ENCODE results near the gene SYT15.

Gene SYT15

DNA sequence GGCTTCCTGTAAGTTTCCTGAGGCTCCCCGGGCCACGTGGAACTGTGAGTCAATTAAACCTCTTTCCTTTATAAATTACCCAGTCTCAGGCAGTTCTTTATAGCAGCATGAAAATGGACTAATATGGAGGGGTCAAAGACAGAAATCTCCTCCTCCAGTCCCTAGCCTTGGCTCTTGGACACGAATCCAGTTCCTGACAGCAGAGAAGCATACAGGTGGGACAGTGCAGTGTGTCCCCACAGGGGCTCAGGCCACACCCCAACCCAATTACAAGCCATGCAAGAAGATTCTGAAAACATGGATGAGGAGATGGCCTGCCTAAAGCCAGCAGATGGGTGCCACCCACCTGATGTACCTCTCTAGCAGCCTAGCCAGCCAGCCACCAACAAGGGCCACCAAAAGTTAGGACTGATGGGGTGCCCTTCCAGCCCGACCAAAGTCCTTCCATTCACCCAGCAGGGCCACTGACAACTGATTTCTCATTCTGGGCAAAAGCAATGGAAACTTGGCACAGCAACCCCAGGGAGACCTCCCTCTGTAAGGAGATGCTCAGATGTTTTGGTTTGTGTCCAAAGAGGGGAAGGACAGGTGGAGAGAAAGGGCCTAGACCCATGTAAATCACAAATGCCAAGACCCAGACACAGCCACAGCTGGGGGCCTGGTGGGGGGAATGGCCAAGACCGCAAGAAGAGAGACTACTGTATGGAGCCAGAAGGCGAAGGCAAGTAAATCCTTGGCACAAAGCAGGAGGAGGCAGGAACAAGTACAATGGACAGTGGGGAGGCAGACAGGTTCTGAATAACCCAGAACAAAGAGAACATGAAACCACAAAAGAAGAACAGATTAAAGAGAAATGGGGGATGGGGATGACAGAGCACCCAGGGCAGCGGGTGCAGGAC lies 36.1 kb upstream of the SYT15 start:
- H3K27ac ChIP-seq, result no peak overlapping the region
- TF ChIP-seq, protein P1, sequence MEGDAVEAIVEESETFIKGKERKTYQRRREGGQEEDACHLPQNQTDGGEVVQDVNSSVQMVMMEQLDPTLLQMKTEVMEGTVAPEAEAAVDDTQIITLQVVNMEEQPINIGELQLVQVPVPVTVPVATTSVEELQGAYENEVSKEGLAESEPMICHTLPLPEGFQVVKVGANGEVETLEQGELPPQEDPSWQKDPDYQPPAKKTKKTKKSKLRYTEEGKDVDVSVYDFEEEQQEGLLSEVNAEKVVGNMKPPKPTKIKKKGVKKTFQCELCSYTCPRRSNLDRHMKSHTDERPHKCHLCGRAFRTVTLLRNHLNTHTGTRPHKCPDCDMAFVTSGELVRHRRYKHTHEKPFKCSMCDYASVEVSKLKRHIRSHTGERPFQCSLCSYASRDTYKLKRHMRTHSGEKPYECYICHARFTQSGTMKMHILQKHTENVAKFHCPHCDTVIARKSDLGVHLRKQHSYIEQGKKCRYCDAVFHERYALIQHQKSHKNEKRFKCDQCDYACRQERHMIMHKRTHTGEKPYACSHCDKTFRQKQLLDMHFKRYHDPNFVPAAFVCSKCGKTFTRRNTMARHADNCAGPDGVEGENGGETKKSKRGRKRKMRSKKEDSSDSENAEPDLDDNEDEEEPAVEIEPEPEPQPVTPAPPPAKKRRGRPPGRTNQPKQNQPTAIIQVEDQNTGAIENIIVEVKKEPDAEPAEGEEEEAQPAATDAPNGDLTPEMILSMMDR (conservative IDR thresholded peaks at IDR 0.05), result no peak
- no peak for TF ChIP-seq ZFX (IDR thresholded peaks at IDR 0.05)

DNA sequence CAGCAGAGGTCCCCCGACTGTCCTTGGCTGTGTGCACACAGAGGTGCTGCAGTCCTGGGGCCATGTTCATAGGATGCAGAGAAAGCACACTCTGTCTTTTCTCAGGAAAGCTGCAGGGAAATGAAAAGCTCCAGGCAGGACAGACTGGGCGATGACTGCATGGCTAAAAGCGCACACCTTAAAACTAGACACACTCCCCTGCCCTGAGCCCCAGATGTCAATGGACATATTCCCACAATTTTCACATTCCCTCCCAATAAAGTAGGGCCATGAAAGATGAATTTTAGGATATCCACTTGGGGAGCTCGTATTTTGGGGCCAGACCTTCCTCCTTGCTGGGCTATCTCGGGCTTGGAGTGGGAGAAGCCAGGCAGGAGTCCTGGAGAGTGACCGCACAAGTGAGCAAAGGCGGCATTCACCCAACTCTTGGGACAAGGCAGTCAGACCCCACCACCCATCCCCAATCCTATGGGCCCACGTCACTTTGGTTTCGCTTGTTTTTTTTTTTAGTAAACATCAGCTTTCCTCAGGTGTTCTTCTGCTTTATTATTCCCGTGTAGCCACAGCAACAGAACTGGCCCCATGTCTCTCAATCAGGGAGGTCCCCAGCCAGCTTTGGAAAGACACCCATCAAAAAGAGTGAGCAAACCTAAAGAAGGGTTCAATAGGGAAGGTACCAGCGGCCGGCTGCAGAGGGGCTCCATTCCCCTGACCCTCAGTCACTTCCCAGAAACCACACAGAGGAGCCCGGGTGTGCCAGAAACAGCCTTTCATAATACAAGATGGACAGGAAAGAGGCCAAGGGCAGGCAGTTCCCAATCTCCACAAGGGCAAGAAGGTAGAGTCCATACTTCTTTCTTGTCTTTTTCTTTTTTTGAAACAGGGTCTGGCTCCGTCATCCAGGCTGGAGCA lies 35.2 kb upstream of the SYT15 start:
- H3K27ac ChIP-seq, result peak overlapping the region; percentile 14
- no peak for TF ChIP-seq ZFX (IDR thresholded peaks at IDR 0.05)
- TF ChIP-seq, protein P1 (conservative IDR thresholded peaks at IDR 0.05), result no peak

- H3K27ac ChIP-seq, result peak overlapping the region; percentile 14
Observed at GRCh38 chr10:46544989-46545791, 33.7 kb upstream of the SYT15 start.

DNA sequence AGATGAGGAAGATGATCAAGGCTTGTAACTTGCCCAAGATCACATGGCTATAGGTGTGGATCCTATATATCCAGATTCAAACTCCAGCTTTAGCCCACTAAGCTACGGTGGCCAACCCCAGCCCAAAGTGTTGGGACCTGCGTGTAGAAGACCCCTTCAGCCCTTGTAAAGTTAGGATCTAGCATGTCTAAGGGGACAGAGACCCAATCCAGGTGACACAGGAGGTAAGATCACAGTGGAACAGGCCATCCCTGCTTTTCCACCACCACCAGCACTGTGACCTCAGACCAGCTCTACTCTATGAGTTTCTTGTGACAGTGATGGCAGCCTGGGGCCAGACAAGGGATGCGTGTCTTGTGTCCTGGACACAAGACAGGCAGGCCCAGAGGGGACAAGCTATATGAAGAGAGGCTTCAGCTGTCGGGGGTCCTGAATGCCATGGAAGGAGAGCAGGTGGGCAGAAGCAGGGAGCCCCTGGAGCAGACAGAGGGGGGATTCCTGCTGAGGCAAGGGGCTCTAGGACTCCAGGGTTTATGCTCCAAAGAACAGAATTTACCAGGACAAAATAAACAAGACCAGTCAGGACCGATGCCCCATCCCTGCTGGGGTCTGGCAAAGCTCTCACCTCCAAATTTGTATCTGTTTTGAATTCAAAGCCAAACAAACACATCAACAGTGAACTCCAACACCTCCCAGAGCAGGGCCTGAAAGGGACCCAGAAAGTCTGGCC lies 32.9 kb upstream of the SYT15 start:
- TF ChIP-seq, protein P1 (conservative IDR thresholded peaks at IDR 0.05), result no peak
- TF ChIP-seq ZFX (IDR thresholded peaks at IDR 0.05), result no peak
- no peak overlapping the region; the same call in 1 of the 2 replicates for H3K27ac ChIP-seq

More at GRCh38 chr10:46544989-46545791, 33.7 kb upstream of the SYT15 start:
- TF ChIP-seq ZFX (IDR thresholded peaks at IDR 0.05), result no peak
- TF ChIP-seq, protein P1 (conservative IDR thresholded peaks at IDR 0.05), result no peak

DNA sequence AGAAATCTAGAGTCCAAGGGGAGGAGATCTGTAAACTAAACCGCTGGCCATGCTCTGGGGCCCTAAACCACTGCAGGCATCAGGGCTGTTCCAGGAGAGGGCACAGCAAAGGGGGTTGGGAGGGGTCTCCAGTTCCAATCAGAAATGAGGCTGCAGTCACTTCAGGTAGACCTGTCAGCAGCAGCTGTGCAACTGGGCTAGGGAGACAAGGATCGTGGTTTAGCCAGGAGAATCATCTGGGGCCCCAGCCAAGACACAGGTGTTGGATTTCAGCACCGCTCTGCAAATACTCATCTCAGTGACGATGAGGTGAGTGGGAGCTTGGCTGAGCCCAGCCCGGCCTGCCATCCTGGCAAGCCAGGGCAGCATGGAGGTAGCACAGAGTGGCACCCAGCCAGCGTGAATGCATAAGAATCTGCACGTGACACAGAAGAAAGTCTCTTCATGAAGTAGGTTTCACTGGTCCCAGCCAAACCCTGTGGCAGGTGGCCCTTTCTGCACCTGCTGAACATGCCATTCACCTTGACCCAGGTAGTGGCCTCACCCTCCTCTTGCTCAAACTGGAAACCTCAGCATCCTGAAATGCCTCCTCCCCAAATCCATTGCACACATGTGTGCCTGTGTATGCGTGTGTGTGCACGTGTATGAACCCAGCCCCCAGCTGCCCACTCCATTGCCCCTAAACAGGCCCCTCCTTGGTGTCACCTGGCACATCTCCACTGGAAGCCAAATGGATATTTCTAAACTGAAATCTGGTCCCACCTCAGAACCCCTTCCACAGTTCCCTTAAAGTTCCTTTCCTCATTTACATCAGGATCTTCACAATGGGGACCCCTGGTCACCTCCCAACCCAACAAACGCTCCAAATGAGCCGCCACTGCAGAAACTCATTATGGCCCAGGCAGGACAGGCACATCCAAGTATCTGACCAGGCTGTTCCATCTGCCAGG lies 32.1 kb upstream of the SYT15 start:
- no peak for TF ChIP-seq ZFX (IDR thresholded peaks at IDR 0.05)
- TF ChIP-seq, protein P1 (conservative IDR thresholded peaks at IDR 0.05), result no peak
- H3K27ac ChIP-seq, result no peak overlapping the region
